HL-60 (cell line): ENCODE measurements around the gene GPR183.

Experiments used
- DNase-seq, 2 experiments: peaks; one replicate each; pipeline ENCODE4 v3.0.0-alpha.2; 2010 to 2020; ENCODE audit warnings: low read depth in 1 of 2, low spot score in 1 of 2
- H3K27ac ChIP-seq: fragments of 250-450 bp; sonication (Bioruptor Pico); replicated peaks from 2 replicates; pipeline ENCODE4 v1.5.1; 2020; ENCODE audit warnings: mild to moderate bottlenecking, moderate library complexity
- H3K27me3 ChIP-seq: fragments of 250-450 bp; sonication (Bioruptor Pico); 2 replicates; pipeline ENCODE4 v1.5.1; 2021; ENCODE audit warnings: mild to moderate bottlenecking, moderate library complexity; ENCODE audit not compliant: insufficient read depth, poor library complexity, severe bottlenecking
- H3K4me3 ChIP-seq: replicated peaks from 2 replicates; pipeline ENCODE4 v1.5.1; 2011; ENCODE audit warnings: mild to moderate bottlenecking, control low read depth, low read length; ENCODE audit not compliant: insufficient read depth
- GABPA ChIP-seq: IDR thresholded peaks from 2 replicates; pipeline ENCODE4 v1.6.1; 2012; ENCODE audit warnings: low read depth
- POLR2AphosphoS5 ChIP-seq: IDR thresholded peaks from 2 replicates; pipeline ENCODE4 v1.6.1; 2012; ENCODE audit warnings: low read depth
- SPI1 ChIP-seq: IDR thresholded peaks from 2 replicates; pipeline ENCODE4 v1.6.1; 2012; ENCODE audit warnings: low read depth, mild to moderate bottlenecking, borderline replicate concordance
- TF ChIP-seq, protein P1 (sequence below): IDR thresholded peaks from 2 replicates; pipeline ENCODE4 v1.6.1; 2012; ENCODE audit warnings: low read depth; ENCODE audit not compliant: insufficient replicate concordance
- TF ChIP-seq, protein P2 (sequence below): IDR thresholded peaks from one replicate; pipeline ENCODE4 v1.5.1; 2011; ENCODE audit warnings: low read length, control low read depth, inconsistent platforms; ENCODE audit not compliant: insufficient read depth

Gene GPR183

DNA sequence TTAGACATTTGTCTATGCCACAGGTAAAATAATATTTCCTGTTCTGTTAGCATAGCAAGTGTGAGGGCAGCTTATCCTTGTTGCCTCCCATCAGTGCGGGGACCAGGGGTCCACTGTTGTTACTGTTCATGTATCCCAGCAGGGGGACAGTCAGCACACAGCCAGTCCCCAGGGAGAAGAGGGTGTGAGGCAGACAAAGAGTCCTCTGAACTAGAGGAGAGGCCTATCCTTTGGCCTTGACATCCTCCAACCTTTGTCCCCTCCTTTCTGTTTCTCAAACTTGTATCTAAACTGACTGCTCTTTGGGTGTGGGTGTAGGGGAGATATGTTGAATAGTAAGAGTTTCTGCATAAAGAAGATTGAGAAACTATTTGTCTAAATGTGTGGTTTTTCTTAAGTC, 46.1 kb downstream of the GPR183 start:
- Histone ChIP-seq H3K27me3 (no peaks in the 10 kb centered on the region), H3K4me3 (no peak overlapping the region), H3K27ac (no peak overlapping the region)
- DNase-seq, result no peak
- TF ChIP-seq GABPA (no peak), SPI1 (no peak), POLR2AphosphoS5 (no peak)
- TF ChIP-seq, protein P1, sequence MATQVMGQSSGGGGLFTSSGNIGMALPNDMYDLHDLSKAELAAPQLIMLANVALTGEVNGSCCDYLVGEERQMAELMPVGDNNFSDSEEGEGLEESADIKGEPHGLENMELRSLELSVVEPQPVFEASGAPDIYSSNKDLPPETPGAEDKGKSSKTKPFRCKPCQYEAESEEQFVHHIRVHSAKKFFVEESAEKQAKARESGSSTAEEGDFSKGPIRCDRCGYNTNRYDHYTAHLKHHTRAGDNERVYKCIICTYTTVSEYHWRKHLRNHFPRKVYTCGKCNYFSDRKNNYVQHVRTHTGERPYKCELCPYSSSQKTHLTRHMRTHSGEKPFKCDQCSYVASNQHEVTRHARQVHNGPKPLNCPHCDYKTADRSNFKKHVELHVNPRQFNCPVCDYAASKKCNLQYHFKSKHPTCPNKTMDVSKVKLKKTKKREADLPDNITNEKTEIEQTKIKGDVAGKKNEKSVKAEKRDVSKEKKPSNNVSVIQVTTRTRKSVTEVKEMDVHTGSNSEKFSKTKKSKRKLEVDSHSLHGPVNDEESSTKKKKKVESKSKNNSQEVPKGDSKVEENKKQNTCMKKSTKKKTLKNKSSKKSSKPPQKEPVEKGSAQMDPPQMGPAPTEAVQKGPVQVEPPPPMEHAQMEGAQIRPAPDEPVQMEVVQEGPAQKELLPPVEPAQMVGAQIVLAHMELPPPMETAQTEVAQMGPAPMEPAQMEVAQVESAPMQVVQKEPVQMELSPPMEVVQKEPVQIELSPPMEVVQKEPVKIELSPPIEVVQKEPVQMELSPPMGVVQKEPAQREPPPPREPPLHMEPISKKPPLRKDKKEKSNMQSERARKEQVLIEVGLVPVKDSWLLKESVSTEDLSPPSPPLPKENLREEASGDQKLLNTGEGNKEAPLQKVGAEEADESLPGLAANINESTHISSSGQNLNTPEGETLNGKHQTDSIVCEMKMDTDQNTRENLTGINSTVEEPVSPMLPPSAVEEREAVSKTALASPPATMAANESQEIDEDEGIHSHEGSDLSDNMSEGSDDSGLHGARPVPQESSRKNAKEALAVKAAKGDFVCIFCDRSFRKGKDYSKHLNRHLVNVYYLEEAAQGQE, result no peak
- TF ChIP-seq, protein P2, sequence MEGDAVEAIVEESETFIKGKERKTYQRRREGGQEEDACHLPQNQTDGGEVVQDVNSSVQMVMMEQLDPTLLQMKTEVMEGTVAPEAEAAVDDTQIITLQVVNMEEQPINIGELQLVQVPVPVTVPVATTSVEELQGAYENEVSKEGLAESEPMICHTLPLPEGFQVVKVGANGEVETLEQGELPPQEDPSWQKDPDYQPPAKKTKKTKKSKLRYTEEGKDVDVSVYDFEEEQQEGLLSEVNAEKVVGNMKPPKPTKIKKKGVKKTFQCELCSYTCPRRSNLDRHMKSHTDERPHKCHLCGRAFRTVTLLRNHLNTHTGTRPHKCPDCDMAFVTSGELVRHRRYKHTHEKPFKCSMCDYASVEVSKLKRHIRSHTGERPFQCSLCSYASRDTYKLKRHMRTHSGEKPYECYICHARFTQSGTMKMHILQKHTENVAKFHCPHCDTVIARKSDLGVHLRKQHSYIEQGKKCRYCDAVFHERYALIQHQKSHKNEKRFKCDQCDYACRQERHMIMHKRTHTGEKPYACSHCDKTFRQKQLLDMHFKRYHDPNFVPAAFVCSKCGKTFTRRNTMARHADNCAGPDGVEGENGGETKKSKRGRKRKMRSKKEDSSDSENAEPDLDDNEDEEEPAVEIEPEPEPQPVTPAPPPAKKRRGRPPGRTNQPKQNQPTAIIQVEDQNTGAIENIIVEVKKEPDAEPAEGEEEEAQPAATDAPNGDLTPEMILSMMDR, result no peak

DNA sequence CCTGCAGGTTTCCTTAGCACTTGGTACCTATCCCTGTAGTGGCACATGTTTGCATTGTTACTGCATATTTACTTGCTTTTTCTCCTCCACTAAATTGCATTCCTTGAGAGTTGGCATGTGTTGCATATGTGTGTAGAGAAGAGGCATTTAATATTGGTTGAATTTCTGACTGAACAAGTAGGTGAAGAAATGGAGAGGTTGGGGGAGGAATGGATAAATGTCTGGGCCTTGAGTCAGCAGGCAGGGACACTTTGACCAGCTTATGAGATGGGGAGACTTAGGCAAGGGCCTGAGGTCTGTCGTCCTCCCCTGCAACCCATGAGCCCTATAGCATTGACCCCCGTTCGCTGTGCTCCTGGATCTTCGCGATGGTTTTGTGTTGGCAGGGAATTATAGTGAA, 47.0 kb downstream of the GPR183 start:
- H3K27me3 ChIP-seq, result no peaks in the 10 kb centered on the region
- no peak overlapping the region for H3K27ac ChIP-seq
- no peak for DNase-seq
- TF ChIP-seq GABPA (no peak), POLR2AphosphoS5 (no peak), SPI1 (no peak)
- TF ChIP-seq, protein P1, result no peak
- TF ChIP-seq, protein P2, result no peak
- H3K4me3 ChIP-seq, result no peak overlapping the region

DNA sequence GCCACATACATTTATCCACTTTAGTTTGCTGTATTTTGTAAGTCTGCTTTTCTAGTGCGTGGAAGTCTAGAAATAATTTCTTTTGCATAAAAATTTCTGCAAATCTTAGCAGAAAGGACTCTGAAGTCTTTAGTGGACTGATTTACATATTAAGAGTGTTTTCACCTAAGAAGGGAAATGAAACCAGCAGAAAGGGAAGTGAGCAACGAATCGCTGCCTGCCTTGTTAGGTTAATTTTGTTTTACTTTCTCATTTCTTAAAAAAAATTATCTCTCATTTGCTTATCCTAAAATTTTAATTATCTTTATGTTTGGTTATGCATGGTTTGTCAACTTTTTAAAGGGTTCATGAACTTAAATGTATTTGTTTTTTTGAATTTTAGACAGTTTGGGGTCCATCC, 48.3 kb downstream of the GPR183 start:
- DNase-seq, result no peak
- no peak overlapping the region for H3K4me3 ChIP-seq
- TF ChIP-seq GABPA, result no peak
- TF ChIP-seq, protein P2, result no peak
- peak; percentile 84 for TF ChIP-seq SPI1
- TF ChIP-seq POLR2AphosphoS5, result no peak
- TF ChIP-seq, protein P1, result no peak

More for the DNA sequence above, 48.3 kb downstream of the GPR183 start:
- no peaks in the 10 kb centered on the region for H3K27me3 ChIP-seq
- H3K27ac ChIP-seq, result 0 out of 2 replicates have a peak overlapping the region, but pooled peaks have one; percentile 0
